ENCODE measurements around the gene SLC25A38. TPM values are rescaled to one million over a fixed set of nuclear protein-coding genes. Genes with fewer than 3 reads are reported as not detected.
"Not testable (repeated sequence)": the region's sequence is repeated elsewhere in the genome, so short reads cannot be mapped to it uniquely, and the experiment has no call there.

SLC25A38 gene
- 29.6 TPM for total RNA-seq

DNA sequence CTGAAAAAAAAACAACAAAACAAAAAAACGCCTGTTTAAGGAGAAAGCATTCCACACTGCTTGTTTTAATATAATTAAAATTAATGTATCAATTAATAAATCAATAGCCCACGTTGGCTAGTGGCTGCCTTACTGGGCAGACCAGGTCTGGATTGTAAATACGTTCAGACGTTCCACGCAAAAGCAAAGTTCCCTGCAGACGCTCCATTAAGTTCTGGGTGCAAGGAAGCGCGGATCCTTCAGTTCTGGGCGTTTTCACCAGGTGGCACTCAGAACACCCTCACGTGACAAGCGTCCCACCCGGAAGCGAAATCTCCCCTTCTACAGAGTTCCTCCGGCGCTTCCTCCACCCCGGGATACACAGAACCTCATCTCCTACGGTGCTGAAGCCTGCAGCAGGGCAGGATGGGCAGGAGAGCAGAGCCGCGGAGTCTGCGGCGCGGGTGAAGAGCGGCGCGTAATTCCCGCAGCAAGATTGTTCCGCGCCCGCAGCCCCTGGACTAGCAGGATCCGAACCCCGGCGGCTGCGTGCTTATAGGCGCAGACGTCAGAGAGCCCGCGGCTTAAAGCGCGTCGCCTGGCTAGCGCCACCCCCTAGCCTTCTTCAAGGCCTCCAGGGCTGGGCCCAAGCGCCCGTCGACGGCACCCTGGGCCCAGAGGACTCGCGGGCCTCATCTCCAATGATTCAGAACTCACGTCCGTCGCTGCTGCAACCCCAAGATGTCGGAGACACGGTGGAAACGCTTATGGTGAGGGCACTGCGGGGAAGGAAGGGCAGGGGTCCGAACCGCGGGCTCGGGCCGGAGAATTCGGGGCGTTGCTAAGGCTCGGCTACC lies at the start of gene SLC25A38:
SLC25A38 (plus strand) TSS at position 326 of the 836 bp plus-strand sequence; CDS start at position 681, 355 bp downstream.
- DNase-seq (ENCODE audit: low read depth in 2 of 3, low spot score in 2 of 3): peak; percentile 71 to 89 (median 85)

- DNase-seq (ENCODE audit: low read depth in 2 of 3, low spot score in 2 of 3): no peak
Observed at GRCh38 chr3:39333607-39334006, 49.6 kb upstream of the SLC25A38 start.

GRCh38 chr3:39334205-39334604 lies 49.0 kb upstream of the SLC25A38 start:
- no peak for DNase-seq (ENCODE audit: low read depth in 2 of 3, low spot score in 2 of 3)

- no peak for DNase-seq (ENCODE audit: low read depth in 2 of 3, low spot score in 2 of 3)
Observed at GRCh38 chr3:39338201-39338600, 45.0 kb upstream of the SLC25A38 start.

DNA sequence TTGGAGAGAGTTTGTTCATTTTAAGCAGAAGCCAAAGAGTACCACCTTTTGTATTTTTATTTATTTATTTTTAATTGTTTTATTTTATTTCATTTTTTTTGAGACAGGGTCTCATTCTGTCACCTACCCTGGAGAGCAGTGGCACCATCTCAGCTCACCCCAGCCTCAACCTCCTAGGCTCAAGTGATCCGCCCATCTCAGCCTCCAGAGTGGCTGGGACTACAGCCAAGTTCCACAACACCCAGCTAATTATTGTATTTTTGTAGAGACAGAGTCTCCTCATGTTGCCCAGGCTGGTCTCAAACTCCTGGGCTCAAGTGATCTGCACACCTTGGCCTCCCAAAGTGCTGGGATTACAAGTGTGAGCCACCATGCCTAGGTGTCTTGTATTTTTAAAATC lies 44.1 kb upstream of the SLC25A38 start:
- DNase-seq (ENCODE audit: low read depth in 2 of 3, low spot score in 2 of 3): no peak

DNA sequence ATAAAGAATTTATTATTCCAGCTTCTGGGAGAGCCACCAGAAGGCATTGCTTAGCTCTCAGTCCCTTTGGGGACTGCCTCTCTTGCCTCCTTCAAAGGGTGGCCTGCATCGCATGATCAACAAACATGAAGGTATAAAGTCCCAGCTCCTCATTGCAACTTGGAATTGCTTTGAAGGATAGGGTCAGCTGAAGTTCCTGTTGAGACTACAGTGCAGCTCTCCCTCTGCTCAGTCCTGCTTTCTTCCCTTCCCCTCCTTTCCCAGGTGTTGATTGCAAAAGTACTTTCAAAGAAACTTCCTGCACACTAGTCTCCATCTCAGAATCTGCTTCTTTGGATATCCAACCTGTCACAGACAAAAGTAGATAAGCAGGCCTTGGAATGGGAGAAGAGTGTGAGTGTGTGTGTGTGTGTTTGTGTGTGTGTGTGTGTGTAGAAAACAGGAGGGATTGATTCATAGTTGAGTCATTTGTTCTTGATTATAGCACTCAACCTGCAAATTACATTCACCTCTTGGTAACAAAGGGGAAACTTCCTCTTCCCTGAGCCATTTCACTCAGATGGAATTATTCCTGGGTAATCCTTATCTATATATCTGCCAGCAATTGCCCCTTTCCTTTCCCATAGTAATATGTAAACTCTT lies 40.0 kb upstream of the SLC25A38 start:
- DNase-seq (ENCODE audit: low read depth in 2 of 3, low spot score in 2 of 3): no peak

DNA sequence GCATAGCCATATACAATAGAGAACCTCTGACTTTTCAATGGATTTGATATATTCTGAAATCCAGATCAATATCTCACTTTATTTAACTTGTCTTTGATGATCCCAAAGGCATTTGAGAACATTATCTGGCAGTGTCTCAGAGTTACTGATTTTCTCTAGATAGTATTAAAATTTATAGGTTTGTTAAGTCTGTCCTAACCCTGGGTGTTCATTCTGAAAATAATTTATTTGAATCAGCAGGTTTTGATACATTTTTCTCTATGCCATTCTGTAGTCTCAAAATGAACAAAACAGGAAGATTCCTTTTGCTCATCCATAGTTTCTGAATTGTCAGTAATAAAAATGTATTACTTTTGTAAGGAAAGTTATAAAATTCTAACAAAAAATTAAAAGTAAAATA lies 39.4 kb upstream of the SLC25A38 start:
- DNase-seq (ENCODE audit: low read depth in 2 of 3, low spot score in 2 of 3): no peak

DNA sequence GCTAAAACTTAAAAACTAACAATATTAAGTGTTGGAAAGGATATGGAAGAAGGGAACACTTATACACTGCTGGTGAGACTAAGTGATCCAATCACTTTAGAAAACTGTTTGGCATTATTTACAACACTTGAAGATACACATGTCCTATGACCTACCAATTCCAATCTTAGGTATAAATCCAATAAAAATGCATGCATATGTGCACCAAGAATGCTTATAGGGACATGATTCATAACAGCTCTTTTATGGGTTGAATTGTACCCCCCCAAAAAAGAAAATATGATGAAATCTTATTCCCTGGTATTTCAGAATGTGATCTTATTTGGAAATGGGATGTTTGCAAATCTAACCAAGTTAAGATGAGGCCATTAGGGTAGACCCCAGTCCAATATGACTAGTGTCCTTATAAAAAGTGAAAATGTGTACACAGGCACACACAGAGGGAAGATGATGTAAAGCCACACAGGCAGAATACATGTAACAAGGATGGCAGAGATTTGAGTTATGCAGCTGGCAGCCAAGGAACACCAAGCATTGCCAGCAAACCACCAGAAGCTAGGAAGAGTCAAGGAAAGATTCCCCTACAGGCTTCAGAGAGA lies 38.3 kb upstream of the SLC25A38 start:
- DNase-seq (ENCODE audit: low read depth in 2 of 3, low spot score in 2 of 3): no peak

- no peak for DNase-seq (ENCODE audit: low read depth in 2 of 3, low spot score in 2 of 3)
Observed at GRCh38 chr3:39346785-39347585, 36.2 kb upstream of the SLC25A38 start.

GRCh38 chr3:39347586-39347876 lies 35.6 kb upstream of the SLC25A38 start:
- no peak for DNase-seq (ENCODE audit: low read depth in 2 of 3, low spot score in 2 of 3)

- DNase-seq (ENCODE audit: low read depth in 2 of 3, low spot score in 2 of 3): no peak
Observed at GRCh38 chr3:39349080-39349479, 34.1 kb upstream of the SLC25A38 start.

- DNase-seq (ENCODE audit: low read depth in 2 of 3, low spot score in 2 of 3): peak in 2 of 3 donors; percentile 57 to 83
Observed at GRCh38 chr3:39350714-39351113, 32.5 kb upstream of the SLC25A38 start.

DNA sequence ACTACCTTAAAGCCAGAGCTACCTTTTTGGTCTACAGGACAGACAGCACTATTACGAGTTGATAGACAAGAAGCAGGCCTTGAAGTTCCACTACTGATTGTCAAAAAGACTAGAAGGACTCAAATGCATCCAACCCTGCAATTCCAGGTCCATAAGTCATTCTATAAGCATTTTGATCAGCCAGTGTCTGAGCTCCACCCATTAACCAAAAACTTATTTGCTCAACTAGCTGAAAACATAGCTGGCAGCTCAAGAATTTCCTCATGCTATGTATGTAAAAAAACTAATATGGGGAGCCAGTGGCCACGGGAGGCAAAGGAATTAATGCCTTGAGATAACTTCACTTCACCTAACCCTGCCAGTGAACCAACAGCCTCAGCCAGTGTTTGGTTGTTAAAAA lies 32.0 kb upstream of the SLC25A38 start:
- DNase-seq (ENCODE audit: low read depth in 2 of 3, low spot score in 2 of 3): not testable (repeated sequence)

DNA sequence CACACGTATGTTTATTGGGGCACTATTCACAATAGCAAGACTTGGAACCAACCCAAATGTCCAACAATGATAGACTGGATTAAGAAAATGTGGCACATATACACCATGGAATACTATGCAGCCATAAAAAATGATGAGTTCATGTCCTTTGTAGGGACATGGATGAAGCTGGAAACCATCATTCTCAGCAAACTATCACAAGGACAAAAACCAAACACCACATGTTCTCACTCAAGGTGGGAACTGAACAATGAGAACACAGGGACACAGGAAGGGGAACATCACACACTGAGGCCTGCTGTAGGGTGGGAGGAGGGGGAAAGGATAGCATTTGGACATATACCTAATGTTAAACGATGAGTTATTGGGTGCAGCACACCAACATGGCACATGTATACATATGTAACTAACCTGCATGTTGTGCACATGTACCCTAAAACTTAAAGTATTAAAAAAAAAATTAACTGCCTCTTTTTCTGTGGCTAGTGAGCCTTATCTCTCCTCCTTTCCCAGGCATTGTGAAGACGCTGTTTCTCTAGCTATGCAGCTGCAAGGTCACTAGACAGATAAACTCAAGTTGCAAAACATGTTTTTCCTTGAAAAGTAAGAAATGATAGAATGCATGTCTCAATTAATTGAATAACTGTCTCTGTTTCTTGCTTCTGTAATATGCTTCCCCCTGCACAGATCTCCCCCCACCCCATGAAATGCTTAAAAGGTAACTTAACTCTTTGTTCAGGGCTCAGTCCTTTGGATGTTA lies 29.8 kb upstream of the SLC25A38 start:
- peak in 1 of 3 donors; percentile 32 for DNase-seq (ENCODE audit: low read depth in 2 of 3, low spot score in 2 of 3)

GRCh38 chr3:39358333-39358732 lies 24.8 kb upstream of the SLC25A38 start:
- no peak for DNase-seq (ENCODE audit: low read depth in 2 of 3, low spot score in 2 of 3)

- peak in 2 of 3 donors; percentile 72 to 74 for DNase-seq (ENCODE audit: low read depth in 2 of 3, low spot score in 2 of 3)
Observed at GRCh38 chr3:39361252-39361927, 21.8 kb upstream of the SLC25A38 start.

DNA sequence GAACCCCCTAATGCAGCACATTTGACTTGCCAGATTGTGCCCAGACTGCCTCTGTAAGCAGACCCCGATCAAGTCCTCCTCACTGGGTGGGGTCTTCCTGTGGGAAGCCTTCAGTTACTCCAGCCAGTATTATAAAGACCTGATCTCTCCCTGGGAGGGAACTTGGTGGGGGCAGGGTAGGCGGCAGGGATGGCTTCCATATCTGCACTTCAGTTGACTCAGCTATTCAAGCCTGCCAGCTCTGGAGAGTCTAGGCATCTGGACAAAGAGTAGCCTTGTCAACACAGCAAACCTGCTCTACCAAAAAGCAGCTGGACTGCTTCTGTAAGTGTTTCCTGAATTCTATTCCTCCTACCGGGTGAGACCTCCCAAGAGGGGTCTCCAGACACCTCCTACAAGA lies 21.0 kb upstream of the SLC25A38 start:
- DNase-seq (ENCODE audit: low read depth in 2 of 3, low spot score in 2 of 3): no peak

DNA sequence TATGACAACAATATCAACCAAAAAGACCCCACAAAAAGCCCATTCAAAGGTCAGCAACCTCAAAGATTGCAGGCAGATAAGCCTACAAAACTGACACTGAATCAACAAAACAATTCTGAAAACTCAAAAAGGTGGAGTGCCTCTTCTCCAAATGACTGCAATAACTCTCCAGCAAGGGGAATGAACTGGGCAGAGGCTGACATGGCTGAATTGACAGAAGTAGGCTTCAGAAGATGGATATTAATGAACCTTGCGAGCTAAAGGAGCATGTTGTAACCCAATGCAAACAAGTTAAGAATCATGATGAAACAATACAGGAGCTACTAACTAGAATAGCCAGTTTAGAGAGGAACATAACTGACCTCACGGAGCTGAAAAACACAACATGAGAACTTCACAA lies 20.4 kb upstream of the SLC25A38 start:
- DNase-seq (ENCODE audit: low read depth in 2 of 3, low spot score in 2 of 3): no peak

DNA sequence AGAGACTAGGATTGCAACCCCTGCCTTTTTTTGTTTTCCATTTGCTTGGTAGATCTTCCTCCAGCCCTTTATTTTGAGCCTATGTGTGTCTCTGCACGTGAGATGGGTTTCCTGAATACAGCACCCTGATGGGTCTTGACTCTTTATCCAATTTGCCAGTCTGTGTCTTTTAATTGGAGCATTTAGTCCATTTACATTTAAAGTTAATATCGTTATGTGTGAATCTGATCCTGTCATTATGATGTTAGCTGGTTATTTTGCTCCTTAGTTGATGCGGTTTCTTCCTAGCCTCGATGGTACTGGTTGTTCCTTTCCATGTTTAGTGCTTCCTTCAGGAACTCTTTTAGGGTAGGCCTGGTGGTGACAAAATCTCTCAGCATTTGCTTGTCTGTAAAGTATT lies 12.7 kb upstream of the SLC25A38 start:
- DNase-seq (ENCODE audit: low read depth in 2 of 3, low spot score in 2 of 3): not testable (repeated sequence)

- no peak for DNase-seq (ENCODE audit: low read depth in 2 of 3, low spot score in 2 of 3)
Observed at GRCh38 chr3:39372833-39373232, 10.3 kb upstream of the SLC25A38 start.
